ENCODE results near the gene VAMP1. TPM values are rescaled to one million over a fixed set of nuclear protein-coding genes. Genes with fewer than 3 reads are reported as not detected.

Gene VAMP1
- total and polyA plus RNA-seq, 9 of the 15 experiments (the other 6 are each of a cell fraction or from before 2014, with no cell fraction given): 0.76 to 13.2 (median 4.2) TPM

DNA sequence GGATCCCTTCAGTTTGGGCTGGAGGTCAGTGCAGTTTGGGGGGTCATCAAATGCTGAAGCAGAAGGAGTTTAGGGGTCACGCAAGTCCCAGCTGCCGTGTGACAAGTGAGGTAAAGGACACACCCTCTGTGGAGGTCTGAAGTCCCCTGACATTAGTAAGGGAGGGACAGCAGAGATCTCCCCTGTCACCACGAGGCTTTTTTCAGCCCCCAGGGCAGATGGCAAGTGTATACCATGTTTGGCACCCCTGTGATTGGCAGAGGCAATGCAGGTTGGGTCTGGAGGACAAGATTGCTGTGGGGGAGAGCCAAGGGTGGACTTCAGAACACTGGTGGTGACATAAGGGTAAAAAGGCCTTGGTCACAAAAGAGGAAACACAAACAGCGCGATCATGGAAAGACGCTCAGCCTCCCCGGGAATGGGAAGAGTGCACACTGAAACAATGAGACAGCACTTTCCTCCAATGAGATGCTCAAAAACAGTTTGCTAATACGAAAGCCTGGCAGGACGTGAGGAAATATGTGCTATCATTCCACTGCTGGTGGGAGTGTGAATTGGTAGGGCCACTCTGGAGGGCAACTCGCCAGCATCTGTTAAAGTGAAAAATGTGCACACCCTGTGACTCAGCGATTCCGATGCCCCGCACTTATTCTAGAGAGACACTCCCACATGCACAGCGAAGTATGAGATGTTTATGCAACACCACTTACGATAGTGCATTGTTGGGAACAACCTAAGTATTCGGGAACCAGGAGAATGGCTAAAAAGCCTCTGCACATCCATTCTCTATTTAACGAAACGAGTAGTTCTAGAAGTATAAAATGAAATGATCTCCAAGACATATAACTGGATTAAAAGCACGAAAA is 40.1 kb downstream of the VAMP1 start (continued):
- TF ChIP-seq, protein P1, sequence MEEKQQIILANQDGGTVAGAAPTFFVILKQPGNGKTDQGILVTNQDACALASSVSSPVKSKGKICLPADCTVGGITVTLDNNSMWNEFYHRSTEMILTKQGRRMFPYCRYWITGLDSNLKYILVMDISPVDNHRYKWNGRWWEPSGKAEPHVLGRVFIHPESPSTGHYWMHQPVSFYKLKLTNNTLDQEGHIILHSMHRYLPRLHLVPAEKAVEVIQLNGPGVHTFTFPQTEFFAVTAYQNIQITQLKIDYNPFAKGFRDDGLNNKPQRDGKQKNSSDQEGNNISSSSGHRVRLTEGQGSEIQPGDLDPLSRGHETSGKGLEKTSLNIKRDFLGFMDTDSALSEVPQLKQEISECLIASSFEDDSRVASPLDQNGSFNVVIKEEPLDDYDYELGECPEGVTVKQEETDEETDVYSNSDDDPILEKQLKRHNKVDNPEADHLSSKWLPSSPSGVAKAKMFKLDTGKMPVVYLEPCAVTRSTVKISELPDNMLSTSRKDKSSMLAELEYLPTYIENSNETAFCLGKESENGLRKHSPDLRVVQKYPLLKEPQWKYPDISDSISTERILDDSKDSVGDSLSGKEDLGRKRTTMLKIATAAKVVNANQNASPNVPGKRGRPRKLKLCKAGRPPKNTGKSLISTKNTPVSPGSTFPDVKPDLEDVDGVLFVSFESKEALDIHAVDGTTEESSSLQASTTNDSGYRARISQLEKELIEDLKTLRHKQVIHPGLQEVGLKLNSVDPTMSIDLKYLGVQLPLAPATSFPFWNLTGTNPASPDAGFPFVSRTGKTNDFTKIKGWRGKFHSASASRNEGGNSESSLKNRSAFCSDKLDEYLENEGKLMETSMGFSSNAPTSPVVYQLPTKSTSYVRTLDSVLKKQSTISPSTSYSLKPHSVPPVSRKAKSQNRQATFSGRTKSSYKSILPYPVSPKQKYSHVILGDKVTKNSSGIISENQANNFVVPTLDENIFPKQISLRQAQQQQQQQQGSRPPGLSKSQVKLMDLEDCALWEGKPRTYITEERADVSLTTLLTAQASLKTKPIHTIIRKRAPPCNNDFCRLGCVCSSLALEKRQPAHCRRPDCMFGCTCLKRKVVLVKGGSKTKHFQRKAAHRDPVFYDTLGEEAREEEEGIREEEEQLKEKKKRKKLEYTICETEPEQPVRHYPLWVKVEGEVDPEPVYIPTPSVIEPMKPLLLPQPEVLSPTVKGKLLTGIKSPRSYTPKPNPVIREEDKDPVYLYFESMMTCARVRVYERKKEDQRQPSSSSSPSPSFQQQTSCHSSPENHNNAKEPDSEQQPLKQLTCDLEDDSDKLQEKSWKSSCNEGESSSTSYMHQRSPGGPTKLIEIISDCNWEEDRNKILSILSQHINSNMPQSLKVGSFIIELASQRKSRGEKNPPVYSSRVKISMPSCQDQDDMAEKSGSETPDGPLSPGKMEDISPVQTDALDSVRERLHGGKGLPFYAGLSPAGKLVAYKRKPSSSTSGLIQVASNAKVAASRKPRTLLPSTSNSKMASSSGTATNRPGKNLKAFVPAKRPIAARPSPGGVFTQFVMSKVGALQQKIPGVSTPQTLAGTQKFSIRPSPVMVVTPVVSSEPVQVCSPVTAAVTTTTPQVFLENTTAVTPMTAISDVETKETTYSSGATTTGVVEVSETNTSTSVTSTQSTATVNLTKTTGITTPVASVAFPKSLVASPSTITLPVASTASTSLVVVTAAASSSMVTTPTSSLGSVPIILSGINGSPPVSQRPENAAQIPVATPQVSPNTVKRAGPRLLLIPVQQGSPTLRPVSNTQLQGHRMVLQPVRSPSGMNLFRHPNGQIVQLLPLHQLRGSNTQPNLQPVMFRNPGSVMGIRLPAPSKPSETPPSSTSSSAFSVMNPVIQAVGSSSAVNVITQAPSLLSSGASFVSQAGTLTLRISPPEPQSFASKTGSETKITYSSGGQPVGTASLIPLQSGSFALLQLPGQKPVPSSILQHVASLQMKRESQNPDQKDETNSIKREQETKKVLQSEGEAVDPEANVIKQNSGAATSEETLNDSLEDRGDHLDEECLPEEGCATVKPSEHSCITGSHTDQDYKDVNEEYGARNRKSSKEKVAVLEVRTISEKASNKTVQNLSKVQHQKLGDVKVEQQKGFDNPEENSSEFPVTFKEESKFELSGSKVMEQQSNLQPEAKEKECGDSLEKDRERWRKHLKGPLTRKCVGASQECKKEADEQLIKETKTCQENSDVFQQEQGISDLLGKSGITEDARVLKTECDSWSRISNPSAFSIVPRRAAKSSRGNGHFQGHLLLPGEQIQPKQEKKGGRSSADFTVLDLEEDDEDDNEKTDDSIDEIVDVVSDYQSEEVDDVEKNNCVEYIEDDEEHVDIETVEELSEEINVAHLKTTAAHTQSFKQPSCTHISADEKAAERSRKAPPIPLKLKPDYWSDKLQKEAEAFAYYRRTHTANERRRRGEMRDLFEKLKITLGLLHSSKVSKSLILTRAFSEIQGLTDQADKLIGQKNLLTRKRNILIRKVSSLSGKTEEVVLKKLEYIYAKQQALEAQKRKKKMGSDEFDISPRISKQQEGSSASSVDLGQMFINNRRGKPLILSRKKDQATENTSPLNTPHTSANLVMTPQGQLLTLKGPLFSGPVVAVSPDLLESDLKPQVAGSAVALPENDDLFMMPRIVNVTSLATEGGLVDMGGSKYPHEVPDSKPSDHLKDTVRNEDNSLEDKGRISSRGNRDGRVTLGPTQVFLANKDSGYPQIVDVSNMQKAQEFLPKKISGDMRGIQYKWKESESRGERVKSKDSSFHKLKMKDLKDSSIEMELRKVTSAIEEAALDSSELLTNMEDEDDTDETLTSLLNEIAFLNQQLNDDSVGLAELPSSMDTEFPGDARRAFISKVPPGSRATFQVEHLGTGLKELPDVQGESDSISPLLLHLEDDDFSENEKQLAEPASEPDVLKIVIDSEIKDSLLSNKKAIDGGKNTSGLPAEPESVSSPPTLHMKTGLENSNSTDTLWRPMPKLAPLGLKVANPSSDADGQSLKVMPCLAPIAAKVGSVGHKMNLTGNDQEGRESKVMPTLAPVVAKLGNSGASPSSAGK (IDR thresholded peaks at IDR 0.05): peak; percentile 48; the same call in 1 of the 2 replicates
- TF ChIP-seq TOE1 (IDR thresholded peaks at IDR 0.05; ENCODE audit: borderline replicate concordance) (peak; percentile 49; the same call in 1 of the 2 replicates), TOE1 (CRISPR knock-in tag; IDR thresholded peaks at IDR 0.05; ENCODE audit: borderline replicate concordance, low read depth) (no peak), JUND (IDR thresholded peaks at IDR 0.05; ENCODE audit: borderline replicate concordance, low read depth, low read length) (peak; percentile 87), JUND (tag; IDR thresholded peaks at IDR 0.05; ENCODE audit: borderline replicate concordance, low read depth, low read length) (peak; percentile 87; the same call in 2 of the 3 replicates), JUN (IDR thresholded peaks at IDR 0.05; ENCODE audit: borderline replicate concordance, low read depth, low read length) (peak; percentile 65; the same call in 1 of the 2 replicates), JUN (CRISPR knock-in tag; IDR thresholded peaks at IDR 0.05; ENCODE audit: borderline replicate concordance) (no peak), ZNF76 (CRISPR knock-in tag; IDR thresholded peaks at IDR 0.05; ENCODE audit: borderline replicate concordance) (no peak), TBL1XR1 (IDR thresholded peaks at IDR 0.05; ENCODE audit: low read length in 2 of 2) (0 out of 4 replicates have a peak, but pooled peaks of 1 of the 2 experiments have one; percentile 49), SMARCC2 (IDR thresholded peaks at IDR 0.05; ENCODE audit: low read depth) (peak; percentile 81), SMARCA4 (IDR thresholded peaks at IDR 0.05) (peak; percentile 91)
- TF ChIP-seq, protein P2, sequence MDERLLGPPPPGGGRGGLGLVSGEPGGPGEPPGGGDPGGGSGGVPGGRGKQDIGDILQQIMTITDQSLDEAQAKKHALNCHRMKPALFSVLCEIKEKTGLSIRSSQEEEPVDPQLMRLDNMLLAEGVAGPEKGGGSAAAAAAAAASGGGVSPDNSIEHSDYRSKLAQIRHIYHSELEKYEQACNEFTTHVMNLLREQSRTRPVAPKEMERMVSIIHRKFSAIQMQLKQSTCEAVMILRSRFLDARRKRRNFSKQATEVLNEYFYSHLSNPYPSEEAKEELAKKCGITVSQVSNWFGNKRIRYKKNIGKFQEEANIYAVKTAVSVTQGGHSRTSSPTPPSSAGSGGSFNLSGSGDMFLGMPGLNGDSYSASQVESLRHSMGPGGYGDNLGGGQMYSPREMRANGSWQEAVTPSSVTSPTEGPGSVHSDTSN (CRISPR knock-in tag; IDR thresholded peaks at IDR 0.05; ENCODE audit: low read depth): no peak
- TF ChIP-seq, protein P2 (tag; conservative IDR thresholded peaks at IDR 0.05; ENCODE audit: low read depth): peak; percentile 76
